Stimulated activated CD4-positive, alpha-beta T cell treated with anti-CD3 and anti-CD28 coated beads, Interleukin-2, amount 100 ng/mL, for 48 hours (primary cell): Measurements from ENCODE around the gene MRPL41.
"Not testable (repeated sequence)": the region's sequence is repeated elsewhere in the genome, so short reads cannot be mapped to it uniquely, and the experiment has no call there.

ENCODE experiments used
- DNase-seq, 2 donors: peaks; one replicate each; pipeline ENCODE4 v3.0.0-alpha.2; 2020

The MRPL41 gene

DNA sequence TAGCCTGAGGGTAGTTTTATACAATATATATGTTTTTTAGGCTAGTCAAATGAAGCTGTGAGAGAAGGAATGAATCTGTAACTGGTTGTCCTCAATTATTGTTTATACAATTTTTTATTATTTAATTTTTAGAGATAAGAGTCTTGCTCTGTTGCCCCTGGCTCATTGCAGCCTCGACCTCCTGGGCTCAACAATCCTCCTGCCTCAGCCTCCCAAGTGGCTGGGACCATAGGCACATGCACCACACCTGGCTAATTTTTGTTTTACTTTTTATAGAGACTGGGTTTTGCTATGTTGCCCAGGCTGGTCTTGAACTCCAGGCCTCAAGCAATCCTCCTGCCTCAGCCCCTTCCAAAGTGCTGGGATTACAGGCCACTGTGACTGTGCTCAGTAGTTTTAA lies 2.7 kb downstream of the MRPL41 start:
- DNase-seq, result no peak

DNA sequence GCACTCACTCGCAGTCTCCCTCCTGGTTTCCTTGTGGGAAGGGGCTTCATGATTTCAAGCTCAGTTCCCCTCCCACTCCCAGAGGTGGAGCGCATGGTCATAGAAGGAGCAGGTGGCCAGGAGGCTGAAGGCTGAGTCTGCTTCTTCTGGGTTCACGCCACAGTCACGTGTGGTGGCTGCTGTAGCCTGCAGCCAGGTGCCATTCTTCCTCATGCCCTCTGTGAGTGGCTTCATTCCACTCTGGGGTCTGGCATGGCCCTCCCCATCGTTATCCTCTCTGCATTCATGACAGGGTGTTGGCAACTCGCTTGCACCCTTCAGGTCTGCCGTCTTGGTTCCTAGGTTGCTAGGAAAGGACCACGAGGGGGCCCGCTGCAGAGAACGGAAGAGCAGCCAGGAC lies 3.5 kb downstream of the MRPL41 start:
- no peak for DNase-seq

DNA sequence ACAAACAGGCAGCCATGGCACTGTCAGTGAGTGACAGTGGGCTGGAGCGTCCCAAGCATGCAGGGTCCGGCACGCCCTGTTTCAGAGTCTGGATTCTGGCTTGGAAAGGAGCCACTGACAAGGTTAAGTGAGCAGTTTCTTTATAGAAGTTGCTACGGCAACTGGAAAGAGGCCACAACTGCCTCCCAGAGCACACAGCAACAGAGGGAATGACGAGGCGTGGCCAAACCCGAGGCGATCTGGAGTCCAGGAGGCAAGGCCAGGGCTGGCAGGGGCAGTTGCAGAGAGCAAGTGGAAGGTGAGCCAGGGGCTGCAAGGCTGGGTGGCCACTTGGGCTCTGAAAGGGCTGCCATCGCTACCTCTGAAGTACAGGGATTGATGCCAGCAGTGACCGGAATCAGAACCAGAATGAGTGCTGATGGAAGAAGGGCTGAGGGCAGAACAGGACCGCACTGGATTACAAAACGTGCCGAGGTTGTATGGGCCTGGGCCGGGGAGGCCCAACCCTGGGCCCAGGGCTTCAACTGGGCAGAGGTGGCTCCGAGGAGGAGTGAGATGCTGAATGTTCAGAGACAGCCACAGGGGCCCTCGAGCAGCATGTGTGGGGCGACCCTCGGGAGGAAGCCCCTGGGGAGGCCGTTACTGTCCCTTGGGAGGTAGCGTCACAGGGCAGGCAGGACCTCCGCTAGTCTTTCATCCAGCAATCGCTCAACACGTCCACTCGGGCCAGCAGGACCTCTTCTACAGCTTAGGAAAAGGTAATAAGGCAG lies 4.6 kb downstream of the MRPL41 start:
- no peak for DNase-seq

DNA sequence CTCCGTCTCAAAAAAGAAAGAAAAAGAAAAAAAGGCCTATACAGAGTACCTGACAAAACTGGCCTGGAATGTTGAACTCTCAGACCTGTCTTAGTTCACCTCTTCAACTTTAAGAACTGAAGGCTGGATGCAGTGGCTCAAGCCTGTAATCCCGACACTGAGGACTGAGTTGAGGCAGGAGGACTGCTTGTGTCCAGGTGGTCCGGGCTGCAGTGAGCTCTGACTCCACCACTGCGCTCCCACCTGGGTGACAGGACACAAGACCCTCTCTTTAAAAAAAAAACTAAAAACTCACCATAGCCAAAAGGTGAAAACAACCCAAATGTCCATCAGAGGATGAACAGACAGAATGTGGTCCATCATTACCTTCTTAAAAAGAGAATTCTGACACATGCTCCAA lies 6.4 kb downstream of the MRPL41 start:
- no peak for DNase-seq

- DNase-seq, result no peak
Measured at GRCh38 chr9:137564134-137564533, 12.5 kb downstream of the MRPL41 start.

GRCh38 chr9:137564817-137565411 lies 13.2 kb downstream of the MRPL41 start:
- no peak for DNase-seq

- DNase-seq, result not testable (repeated sequence)
Measured at GRCh38 chr9:137568445-137568844, 16.8 kb downstream of the MRPL41 start.

DNA sequence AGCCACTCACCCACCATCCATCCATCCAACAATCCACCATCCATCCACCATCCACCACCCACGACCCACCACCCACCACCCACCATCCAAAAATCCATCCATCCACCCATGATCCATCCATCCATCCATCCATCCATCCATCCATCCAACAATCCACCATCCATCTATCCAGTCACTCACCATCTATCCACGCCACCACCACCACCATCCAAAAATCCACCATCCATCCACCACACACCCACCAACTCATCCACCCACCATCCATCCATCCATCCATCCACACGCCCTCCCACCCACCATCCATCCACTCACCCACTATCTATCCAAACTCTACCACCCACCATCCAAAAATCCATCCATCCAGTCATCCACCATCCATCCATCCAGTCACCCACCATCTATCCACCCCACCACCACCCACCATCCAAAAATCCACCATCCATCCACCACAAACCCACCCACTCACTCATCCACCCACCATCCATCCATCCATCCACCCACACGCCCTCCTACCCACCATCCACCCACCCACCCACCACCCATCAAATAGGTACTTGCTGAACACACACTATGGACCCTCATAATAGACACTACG lies 18.0 kb downstream of the MRPL41 start:
- no peak for DNase-seq

DNA sequence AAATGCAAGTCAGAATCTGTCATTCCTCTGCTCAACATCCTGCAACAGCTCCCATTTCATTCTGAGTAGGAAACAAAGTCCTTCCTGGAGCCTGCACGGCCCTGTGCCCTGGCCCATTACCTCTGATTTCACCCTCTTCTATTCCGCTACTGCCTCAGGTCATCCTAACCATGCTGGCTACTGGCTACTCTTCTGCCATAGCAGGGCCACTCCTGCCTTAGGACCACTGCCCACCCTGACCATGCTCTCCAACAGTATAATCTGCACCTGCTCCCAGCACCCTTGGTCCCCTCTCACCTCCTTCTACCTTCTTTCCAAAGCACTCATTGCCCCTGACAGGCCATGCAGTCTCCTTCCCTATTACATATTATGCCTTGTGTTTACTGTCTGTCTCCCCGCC lies 18.9 kb downstream of the MRPL41 start:
- no peak for DNase-seq

GRCh38 chr9:137574192-137574591 lies 22.5 kb downstream of the MRPL41 start:
- DNase-seq, result no peak

- no peak for DNase-seq
Measured at GRCh38 chr9:137575364-137575715, 23.7 kb downstream of the MRPL41 start.

DNA sequence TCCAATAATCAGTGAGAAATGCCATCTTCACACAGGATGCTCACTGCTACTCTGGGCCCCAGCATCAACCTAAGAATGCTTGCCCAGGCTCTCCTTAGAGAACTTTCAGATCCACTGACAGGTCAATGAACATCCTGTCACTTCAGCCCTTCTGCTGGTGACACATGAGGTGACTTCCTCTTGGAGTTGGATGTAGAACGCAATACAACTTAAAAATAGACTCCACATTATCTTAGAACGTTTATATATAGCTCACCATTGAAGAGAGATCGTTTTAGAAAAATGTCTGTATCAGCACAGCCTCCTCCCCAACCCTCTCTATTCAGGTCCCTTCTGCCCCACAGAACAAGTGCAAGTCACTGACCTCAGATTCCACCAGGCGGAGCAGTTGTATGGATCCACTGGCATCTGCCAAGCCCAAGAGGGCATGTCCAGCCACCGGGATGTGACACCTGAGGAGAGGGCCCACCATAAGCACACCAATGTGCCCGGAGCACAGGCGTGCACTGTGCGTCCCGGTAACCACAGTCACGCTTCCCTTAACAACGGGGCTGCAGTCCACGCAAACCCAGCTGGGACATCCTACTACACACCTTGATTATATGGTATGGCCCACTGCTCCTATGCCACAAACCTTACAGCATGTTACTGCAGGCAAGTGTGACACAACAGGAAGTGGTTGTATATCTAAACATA lies 24.2 kb downstream of the MRPL41 start:
- DNase-seq, result no peak

DNA sequence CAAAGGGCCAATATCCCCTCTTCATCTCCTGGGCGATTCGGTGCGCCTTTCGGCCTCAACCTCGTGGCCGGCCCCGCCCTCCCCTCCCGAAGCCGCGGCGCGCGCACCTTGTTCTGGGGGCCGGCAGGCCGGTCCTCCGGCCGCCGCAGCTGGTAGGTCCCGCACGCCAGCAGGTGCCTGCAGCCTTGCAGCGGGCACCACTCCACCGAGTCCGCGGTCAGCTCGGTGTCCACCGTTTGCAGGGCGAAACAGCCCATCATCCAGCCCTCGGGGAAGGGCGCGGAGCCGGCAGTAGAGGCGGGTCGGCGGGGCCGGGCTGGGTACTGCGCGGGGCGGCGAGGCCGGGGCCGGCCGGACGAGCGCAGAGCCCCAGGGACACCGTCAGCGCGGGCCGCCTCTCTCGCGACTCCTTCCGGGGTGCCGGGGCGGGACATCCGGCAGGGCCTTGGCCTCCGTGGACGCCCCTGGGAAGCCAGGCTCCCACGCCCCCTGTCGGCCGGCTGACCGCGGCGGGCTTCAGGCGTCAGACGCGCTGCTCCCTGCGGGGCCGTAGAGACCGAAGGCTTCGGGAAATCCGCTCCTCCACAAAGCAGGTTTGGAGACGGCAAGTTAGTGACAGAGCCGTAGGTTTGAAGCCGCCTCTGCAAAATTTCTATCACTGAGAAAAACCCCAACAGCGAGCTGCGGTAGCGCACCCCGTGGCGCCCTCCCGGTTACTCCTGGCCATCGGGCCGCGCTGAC lies 27.0 kb downstream of the MRPL41 start, which contains the start of gene DPH7:
TSS of gene DPH7 (minus strand) at position 408 of the 741 bp plus-strand sequence. CDS start at position 260, 148 bp downstream.
- DNase-seq, result peak; percentile 97 to 98

DNA sequence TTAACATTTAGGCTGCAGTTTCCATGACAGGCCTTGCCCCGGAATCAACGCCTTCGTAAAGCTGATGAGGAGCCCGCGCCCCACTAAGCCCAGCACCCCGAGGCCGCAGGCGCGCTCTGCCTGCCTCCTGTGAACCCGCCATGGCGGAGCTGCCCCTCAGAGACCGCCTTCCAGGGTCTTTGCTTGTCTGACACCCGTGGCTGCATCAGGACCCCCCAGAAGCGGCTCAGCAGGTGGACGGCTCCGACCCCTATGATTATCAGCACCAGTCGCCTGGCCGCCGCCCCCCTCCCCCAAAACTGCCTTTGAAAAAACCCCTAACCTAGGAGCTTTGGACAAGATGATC lies 27.6 kb downstream of the MRPL41 start:
- no peak for DNase-seq

GRCh38 chr9:137580209-137580953 lies 28.7 kb downstream of the MRPL41 start:
- DNase-seq, result no peak

DNA sequence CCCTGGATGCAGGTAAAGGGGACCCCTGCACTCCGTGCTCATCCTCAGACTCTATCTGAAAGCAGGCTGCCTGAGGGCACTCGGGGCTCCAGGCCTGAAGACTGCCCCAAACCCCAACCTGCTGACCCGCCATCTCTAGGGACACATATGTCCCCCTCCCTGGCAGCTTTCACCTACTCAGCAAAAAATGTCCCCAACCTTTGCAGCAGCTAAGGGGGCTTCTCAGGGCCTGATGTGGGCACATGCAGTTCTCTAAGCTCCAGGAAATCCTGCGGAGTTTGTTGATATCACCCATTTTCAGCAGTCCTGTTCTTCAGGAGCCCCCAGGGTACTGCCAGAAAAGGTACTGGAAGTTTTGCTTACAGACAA lies 29.3 kb downstream of the MRPL41 start:
- no peak for DNase-seq

- no peak for DNase-seq
Measured at GRCh38 chr9:137581361-137582285, 29.9 kb downstream of the MRPL41 start.

DNA sequence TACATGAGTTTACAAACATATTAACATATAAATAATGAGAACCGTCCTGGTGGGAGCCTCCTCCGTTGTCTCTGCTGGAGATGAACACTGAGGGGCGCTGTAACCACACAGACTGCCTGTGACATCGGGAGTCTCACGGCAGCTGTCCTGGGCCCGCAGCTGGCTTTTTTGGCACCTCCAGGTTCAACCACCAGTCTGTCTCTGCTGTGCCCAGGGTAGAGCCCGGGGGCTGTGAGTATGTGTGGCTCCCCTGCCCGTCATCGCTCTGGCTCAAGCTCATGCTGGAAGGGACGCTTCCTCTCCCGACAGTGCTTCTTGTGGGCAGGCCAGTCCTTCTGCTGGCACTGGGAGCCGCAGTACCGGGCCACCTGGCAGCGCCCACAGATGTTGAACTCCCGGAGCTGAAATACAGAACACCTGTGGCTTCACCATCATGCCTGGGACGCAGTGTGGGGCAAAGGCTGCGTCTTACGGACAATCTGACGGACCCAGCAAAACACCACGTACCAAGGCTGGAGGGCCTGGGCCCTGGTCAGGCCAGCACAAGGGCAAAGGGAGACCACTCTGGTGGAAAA lies 30.7 kb downstream of the MRPL41 start:
- no peak for DNase-seq

DNA sequence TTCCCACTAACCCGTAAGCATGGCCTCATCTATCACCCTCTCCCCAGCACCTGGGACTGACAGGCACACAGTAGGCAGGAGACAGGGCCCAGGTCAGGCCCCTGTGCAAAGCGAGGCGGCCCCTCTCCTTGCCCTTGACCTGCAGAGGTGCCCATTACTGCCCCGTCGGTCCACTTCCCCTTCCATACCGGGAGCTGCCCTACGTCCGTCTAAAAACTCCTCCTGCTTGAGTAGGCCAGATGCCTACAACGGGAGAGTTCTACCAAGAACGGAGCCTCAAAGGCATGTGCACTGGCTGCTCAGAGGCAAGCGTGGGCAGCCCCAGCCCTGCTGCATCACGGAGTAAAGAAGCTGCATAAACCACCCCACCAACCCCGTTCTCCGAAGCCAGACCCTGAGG lies 31.7 kb downstream of the MRPL41 start:
- no peak for DNase-seq

GRCh38 chr9:137583957-137584356 lies 32.3 kb downstream of the MRPL41 start:
- DNase-seq, result no peak

GRCh38 chr9:137586854-137587253 lies 35.2 kb downstream of the MRPL41 start:
- no peak for DNase-seq
